Gastrocnemius medialis (tissue), 4 donors: ENCODE results near the gene LRRC56. TPM values are rescaled to one million over a fixed set of nuclear protein-coding genes. Genes with fewer than 3 reads are reported as not detected.

Experiments
- ATAC-seq, 2 donors: fragments of 150-250 bp; one replicate each; pipeline ENCODE4 v1.9.1; 2016
- DNase-seq, 2 donors: peaks; one replicate each; pipeline ENCODE4 v3.0.0-alpha.2; 2019
- H3K27ac ChIP-seq, 4 donors: fragments of 200-600 bp; sonication (generic); 1 replicate in 1 of 4; 2 replicates in 3 of 4; pipeline ENCODE4 v1.5.1; 2016 to 2018; ENCODE audit warnings: mild to moderate bottlenecking in 2 of 4, moderate library complexity in 1 of 4
- H3K27me3 ChIP-seq, 3 donors: fragments of 200-600 bp; sonication (generic) in 2 of 3; 1 replicate in 1 of 3; 2 replicates in 2 of 3; pipeline versions ENCODE4 v1.5.1 to v1.6.0; 2016 to 2019; ENCODE audit warnings: mild to moderate bottlenecking in 1 of 3, moderate library complexity in 1 of 3
- H3K36me3 ChIP-seq, 2 donors: fragments of 200-600 bp; sonication (generic) in 1 of 2; one replicate each; pipeline ENCODE4 v1.5.1; 2017 to 2018
- H3K4me1 ChIP-seq, 2 donors: fragments of 200-600 bp; sonication (generic) in 1 of 2; one replicate each; pipeline ENCODE4 v1.5.1; 2016 to 2017; ENCODE audit warnings: mild to moderate bottlenecking in 2 of 2
- H3K4me3 ChIP-seq, 4 donors: fragments of 200-600 bp; sonication (generic) in 3 of 4; 1 replicate in 1 of 4; 2 replicates in 3 of 4; pipeline ENCODE4 v1.5.1; 2016 to 2019; ENCODE audit warnings: mild to moderate bottlenecking in 2 of 4
- H3K9me3 ChIP-seq, 3 donors: fragments of 200-600 bp; sonication (generic) in 2 of 3; 1 replicate in 1 of 3; 2 replicates in 2 of 3; pipeline ENCODE4 v1.5.1; 2016 to 2019
- CTCF ChIP-seq, 5 experiments: fragments of 450-650 bp in 3 of 5; fragments of 200-600 bp in 2 of 5; sonication (generic) in 2 of 5; IDR thresholded peaks in 4 of 5; conservative IDR thresholded peaks in 1 of 5; 1 replicate in 4 of 5; 2 replicates in 1 of 5; pipeline ENCODE4 v1.5.1; 2016 to 2019; ENCODE audit warnings: antibody characterized with exemption in 5 of 5, mild to moderate bottlenecking in 3 of 5, moderate library complexity in 3 of 5
- POLR2A ChIP-seq, 2 donors: fragments of 450-650 bp; IDR thresholded peaks; one replicate each; pipeline ENCODE4 v1.6.1; 2017; ENCODE audit warnings: antibody characterized with exemption in 2 of 2, mild to moderate bottlenecking in 2 of 2, moderate library complexity in 2 of 2
- in situ Hi-C, 4 donors: fragments of 200-750 bp; cut with MboI; loops; one replicate each; pipeline versions ENCODE4 v1.15.0 to v1.8.0; 2017; ENCODE audit warnings: low sequenced_read_pairs in 4 of 4
- intact Hi-C: fragments of 100-400 bp; cut with DNase I; formaldehyde crosslinking; loops from one replicate; pipeline ENCODE4 v1.15.1; 2023; ENCODE audit warnings: low total_unique reads
- total RNA-seq, 4 donors: library from RNA; depleted of rRNA; stranded (reverse); fragments of >200 nt; gene quantifications; one replicate each; pipeline versions ENCODE4 v1.1.0 to v1.2.3, GENCODE V29; 2016

The LRRC56 gene
- total RNA-seq, 4 donors from 2014 or later, result 0.29 to 0.36 TPM; not detected in 2

DNA sequence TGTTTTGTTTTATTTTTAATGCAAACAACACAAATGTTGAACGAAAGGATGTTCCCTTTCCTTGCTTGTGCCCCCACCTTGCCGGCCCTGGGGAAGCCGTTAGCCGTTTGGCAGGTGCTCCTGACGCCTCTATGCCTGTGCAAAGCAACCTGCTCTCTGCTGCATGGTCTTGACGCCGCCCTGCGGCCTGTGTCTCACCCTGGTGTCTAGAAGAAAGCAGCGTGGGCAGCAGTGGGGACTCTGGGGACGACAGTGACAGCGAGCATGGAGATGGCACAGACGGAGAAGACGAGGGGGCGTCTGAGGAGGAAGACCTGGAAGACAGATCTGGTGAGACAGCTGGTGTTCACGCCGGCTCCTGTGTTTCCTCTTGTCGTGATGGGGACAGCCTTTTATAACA lies 44.4 kb downstream of the LRRC56 start:
- ATAC-seq (no peak), DNase-seq (no peak)
- Histone ChIP-seq H3K4me3 (no peak overlapping the region), H3K27ac (no peak overlapping the region), H3K36me3 (peaks cover 0 to 27% of the 10 kb centered on the region in 2 donors), H3K27me3 (no peaks in the 10 kb centered on the region), H3K4me1 (peaks cover 36 to 52% of the 10 kb centered on the region in 2 donors), H3K9me3 (no peaks in the 10 kb centered on the region)
- TF ChIP-seq CTCF (IDR thresholded peaks at IDR 0.05 in 4 of 5, conservative IDR thresholded peaks at IDR 0.05 in 1 of 5) (no peak), POLR2A (IDR thresholded peaks at IDR 0.05) (no peak)
- in situ Hi-C loops, result no loop called here
- intact Hi-C loops, result no loop called here

- no peak for TF ChIP-seq POLR2A (IDR thresholded peaks at IDR 0.05)
- TF ChIP-seq CTCF (IDR thresholded peaks at IDR 0.05 in 4 of 5, conservative IDR thresholded peaks at IDR 0.05 in 1 of 5), result no peak
- H3K36me3 ChIP-seq, result peaks cover 0 to 48% of the 10 kb centered on the region in 2 donors
- in situ Hi-C loops, result no loop called here
Observed at GRCh38 chr11:584287-584686, 47.0 kb downstream of the LRRC56 start.

GRCh38 chr11:586376-587316 lies 49.3 kb downstream of the LRRC56 start:
- H3K9me3 ChIP-seq, result no peaks in the 10 kb centered on the region
- H3K27me3 ChIP-seq, result no peaks in the 10 kb centered on the region
- in situ Hi-C loops, result no loop called here
- peaks cover 0 to 58% of the 10 kb centered on the region in 2 donors for H3K36me3 ChIP-seq
- no peak for DNase-seq
- intact Hi-C loops, result no loop called here
- no peak for ATAC-seq
- H3K27ac ChIP-seq, result no peak overlapping the region
- TF ChIP-seq POLR2A (IDR thresholded peaks at IDR 0.05), result no peak
- H3K4me1 ChIP-seq, result peaks cover 0 to 5% of the 10 kb centered on the region in 2 donors
- H3K4me3 ChIP-seq, result no peak overlapping the region

More at GRCh38 chr11:584287-584686, 47.0 kb downstream of the LRRC56 start:
- Histone ChIP-seq H3K9me3 (no peaks in the 10 kb centered on the region), H3K27me3 (no peaks in the 10 kb centered on the region), H3K4me1 (peaks cover 16 to 29% of the 10 kb centered on the region in 2 donors), H3K27ac (no peak overlapping the region), H3K4me3 (no peak overlapping the region)
- DNase-seq (no peak), ATAC-seq (no peak)
- intact Hi-C loops, result no loop called here

DNA sequence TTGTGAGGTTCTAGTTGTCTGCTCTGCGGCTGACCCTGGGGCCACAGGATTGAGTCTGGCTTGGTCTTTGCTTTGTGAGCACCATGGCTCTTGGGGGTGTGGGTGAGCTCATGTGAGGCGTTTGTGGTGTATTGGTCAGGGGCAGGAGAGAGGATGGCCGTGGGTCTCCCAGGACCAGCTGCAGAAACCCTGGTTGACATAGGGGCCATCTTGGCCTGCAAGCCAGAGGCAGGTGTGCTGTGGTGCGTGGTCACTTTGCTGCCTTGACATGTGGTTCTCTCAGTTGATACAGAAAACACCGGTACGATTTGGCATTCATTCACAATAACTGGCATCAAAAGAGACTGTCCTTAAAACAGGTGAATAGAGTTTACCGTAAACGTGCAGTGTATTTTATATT lies 50.2 kb downstream of the LRRC56 start:
- no peak for DNase-seq
- TF ChIP-seq POLR2A (IDR thresholded peaks at IDR 0.05), result no peak
- TF ChIP-seq CTCF (IDR thresholded peaks at IDR 0.05 in 4 of 5, conservative IDR thresholded peaks at IDR 0.05 in 1 of 5), result no peak
- no peak overlapping the region for H3K4me3 ChIP-seq
- H3K9me3 ChIP-seq, result no peaks in the 10 kb centered on the region
- intact Hi-C loops, result no loop called here
- H3K27me3 ChIP-seq, result no peaks in the 10 kb centered on the region
- no peaks in the 10 kb centered on the region for H3K4me1 ChIP-seq
- H3K27ac ChIP-seq, result no peak overlapping the region
- peaks cover 0 to 62% of the 10 kb centered on the region in 2 donors for H3K36me3 ChIP-seq
- peak in 1 of 2 donors; percentile 14 for ATAC-seq
- in situ Hi-C loops, result no loop called here

- peak in 1 of 2 donors; percentile 24 for ATAC-seq
- TF ChIP-seq POLR2A (IDR thresholded peaks at IDR 0.05) (no peak), CTCF (IDR thresholded peaks at IDR 0.05 in 4 of 5, conservative IDR thresholded peaks at IDR 0.05 in 1 of 5) (no peak)
- intact Hi-C loops (no loop called here), in situ Hi-C loops (no loop called here)
- no peak overlapping the region for H3K27ac ChIP-seq
- no peak overlapping the region for H3K4me3 ChIP-seq
- no peaks in the 10 kb centered on the region for H3K27me3 ChIP-seq
- peaks cover 0 to 64% of the 10 kb centered on the region in 2 donors for H3K36me3 ChIP-seq
- no peak for DNase-seq
- H3K4me1 ChIP-seq, result no peaks in the 10 kb centered on the region
- H3K9me3 ChIP-seq, result no peaks in the 10 kb centered on the region
Observed at GRCh38 chr11:587978-588380, 50.7 kb downstream of the LRRC56 start.
